ENCODE data around the gene ASIC1. TPM values are rescaled to one million over a fixed set of nuclear protein-coding genes. Genes with fewer than 3 reads are reported as not detected.
"Not testable (repeated sequence)": the region's sequence is repeated elsewhere in the genome, so short reads cannot be mapped to it uniquely, and the experiment has no call there.

ASIC1 gene
- total RNA-seq, 2 donors from 2014 or later: 1.0 to 1.1 TPM

DNA sequence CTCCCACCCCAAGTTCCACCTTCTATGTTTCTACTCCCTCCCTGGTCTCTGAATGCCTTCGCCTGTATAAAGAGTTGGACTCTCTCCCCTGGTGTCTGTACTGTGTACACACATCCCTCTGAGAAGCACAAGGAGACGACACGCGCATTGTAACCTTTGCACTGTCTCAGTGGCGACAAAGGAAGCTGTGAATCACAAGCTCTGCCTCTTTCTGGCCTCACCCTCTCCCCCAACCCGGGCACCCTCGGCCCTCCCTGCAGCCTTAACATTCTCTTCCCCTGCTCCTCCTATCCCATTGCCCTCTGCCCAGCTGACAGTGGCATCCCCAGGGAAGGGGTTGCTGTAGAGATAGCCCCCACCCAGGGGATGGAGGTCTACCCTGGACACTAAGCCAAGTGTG, 25.2 kb downstream of the ASIC1 start:
- peak; percentile 82 for DNase-seq
- no peak overlapping the region for H3K4me3 ChIP-seq
- H3K27ac ChIP-seq: peak overlapping the region; percentile 17
- no peaks in the 10 kb centered on the region for H3K9me3 ChIP-seq
- no peaks in the 10 kb centered on the region for H3K27me3 ChIP-seq
- no peaks in the 10 kb centered on the region for H3K4me1 ChIP-seq
- no peak overlapping the region for H3K9ac ChIP-seq (ENCODE audit: low read depth in 2 of 2, low read length in 2 of 2)
- no peaks in the 10 kb centered on the region for H3K36me3 ChIP-seq
- no peak for TF ChIP-seq CTCF (IDR thresholded peaks at IDR 0.05)
- intact Hi-C loops (cut with DNase I): loop anchor here (10.0 kb wide), 1 partner anchor 232 kb away; no protein-coding TSS in a partner anchor

- Histone ChIP-seq H3K27me3 (no peaks in the 10 kb centered on the region), H3K4me3 (no peak overlapping the region), H3K27ac (no peak overlapping the region), H3K4me1 (no peaks in the 10 kb centered on the region), H3K9me3 (no peaks in the 10 kb centered on the region), H3K9ac (ENCODE audit: low read depth in 2 of 2, low read length in 2 of 2) (no peak overlapping the region), H3K36me3 (no peaks in the 10 kb centered on the region)
- intact Hi-C loops (cut with DNase I): loop anchor here (10.0 kb wide), 1 partner anchor 232 kb away; no protein-coding TSS in a partner anchor
- no peak for TF ChIP-seq CTCF (IDR thresholded peaks at IDR 0.05)
- no peak for DNase-seq
Measured at GRCh38 chr12:50083301-50083700, 25.9 kb downstream of the ASIC1 start.

GRCh38 chr12:50084409-50084774, 27.0 kb downstream of the ASIC1 start:
- H3K27me3 ChIP-seq, DNase-seq, H3K9me3 ChIP-seq, H3K4me1 ChIP-seq, H3K36me3 ChIP-seq: not testable (repeated sequence)
- H3K27ac ChIP-seq: peak overlapping the region; percentile 88
- intact Hi-C loops (cut with DNase I): loop anchor here (10.0 kb wide), 1 partner anchor 230 kb away; no protein-coding TSS in a partner anchor
- H3K9ac ChIP-seq (ENCODE audit: low read depth in 2 of 2, low read length in 2 of 2): peak overlapping the region; percentile 77 to 79
- H3K4me3 ChIP-seq: peak overlapping the region; percentile 93

DNA sequence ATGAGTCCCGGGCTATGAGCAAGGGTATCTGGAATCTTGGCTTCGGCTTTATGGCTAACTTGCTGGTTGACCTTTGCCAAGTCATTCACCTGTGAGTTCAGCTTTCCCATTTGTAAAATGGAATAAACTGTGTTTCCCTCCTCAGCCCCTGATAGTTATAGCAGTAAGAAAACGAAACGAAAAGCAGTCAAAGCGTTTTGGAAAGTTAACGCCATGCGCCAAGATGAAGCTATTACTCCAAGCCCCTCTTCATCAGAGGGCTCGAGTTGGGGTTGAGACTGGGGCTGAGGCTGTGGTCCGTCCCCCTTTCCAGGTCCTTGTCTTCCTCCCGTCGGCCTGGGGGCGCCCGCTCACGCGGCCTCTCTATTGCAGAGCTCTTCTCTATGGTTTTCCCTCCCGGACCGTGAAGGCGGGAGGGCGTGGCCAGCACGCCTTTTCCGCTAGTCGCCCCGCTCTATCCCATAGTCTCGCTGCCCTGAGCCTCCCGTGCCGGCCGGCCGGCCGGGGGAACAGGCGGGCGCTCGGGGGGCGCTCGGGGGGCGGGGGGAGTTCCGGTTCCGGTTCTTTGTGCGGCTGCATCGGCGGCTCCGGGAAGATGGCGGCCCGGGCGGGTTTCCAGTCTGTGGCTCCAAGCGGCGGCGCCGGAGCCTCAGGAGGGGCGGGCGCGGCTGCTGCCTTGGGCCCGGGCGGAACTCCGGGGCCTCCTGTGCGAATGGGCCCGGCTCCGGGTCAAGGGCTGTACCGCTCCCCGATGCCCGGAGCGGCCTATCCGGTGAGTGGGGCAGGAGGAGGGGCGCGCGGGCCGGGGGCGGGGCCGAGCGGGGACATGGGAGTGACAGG, 27.6 kb downstream of the ASIC1 start, which contains the start of gene SMARCD1:
Gene SMARCD1 (plus strand): TSS at position 568 of the 840 bp plus-strand sequence. CDS start 28 bp downstream, at position 596.
- peak; percentile 92 for DNase-seq
- Histone ChIP-seq H3K9ac (ENCODE audit: low read depth in 2 of 2, low read length in 2 of 2) (peak within 1 kb of the TSS; percentile 77 to 79), H3K27me3 (no peaks in the 10 kb centered on the region), H3K36me3 (peaks cover 11% of the 10 kb centered on the region), H3K9me3 (no peaks in the 10 kb centered on the region), H3K27ac (peak within 1 kb of the TSS; percentile 88), H3K4me1 (no peaks in the 10 kb centered on the region), H3K4me3 (peak within 1 kb of the TSS; percentile 93)
- intact Hi-C loops (cut with DNase I): loop anchor here (10.0 kb wide), 1 partner anchor 230 kb away; no protein-coding TSS in a partner anchor
- peak; percentile 25 for TF ChIP-seq CTCF (IDR thresholded peaks at IDR 0.05)

GRCh38 chr12:50085615-50086072, 28.2 kb downstream of the ASIC1 start:
- Histone ChIP-seq H3K27ac (peak overlapping the region; percentile 88), H3K27me3 (no peaks in the 10 kb centered on the region), H3K9ac (ENCODE audit: low read depth in 2 of 2, low read length in 2 of 2) (peak overlapping the region; percentile 36 to 52), H3K4me1 (no peaks in the 10 kb centered on the region), H3K36me3 (peaks cover 14% of the 10 kb centered on the region), H3K9me3 (no peaks in the 10 kb centered on the region), H3K4me3 (peak overlapping the region; percentile 93)
- intact Hi-C loops (cut with DNase I): loop anchor here (10.0 kb wide), 1 partner anchor 229 kb away; no protein-coding TSS in a partner anchor
- TF ChIP-seq CTCF (IDR thresholded peaks at IDR 0.05): no peak
- no peak for DNase-seq

All from colonic mucosa (tissue), 4 donors.